MCF 10A (cell line): ENCODE data around the gene SMPDL3B. TPM values are rescaled to one million over a fixed set of nuclear protein-coding genes. Genes with fewer than 3 reads are reported as not detected.
A peak's percentile ranks its signal among the peaks of the same experiment; 100 is the strongest.

ENCODE experiments used
- BruUV-seq: library from RNA; stranded (reverse); fragments of 400-500 nt; replicated peaks from 2 replicates; lab custom pipeline; 2021; lab: Mats Ljungman, UMichigan
- CTCF ChIA-PET: fragments of 300-600 bp; sonication (Branson Sonifier 250); formaldehyde crosslinking; extraction: SDS; loops from one replicate; lab custom pipeline; 2021; ENCODE audit warnings: antibody characterized with exemption, inconsistent platforms; lab: Yijun Ruan, JAX
- POLR2A ChIA-PET: fragments of 300-600, 350-650 bp; sonication (Branson Sonifier 250); formaldehyde crosslinking; extraction: SDS; loops from one replicate; lab custom pipeline; 2020; ENCODE audit warnings: antibody characterized with exemption, inconsistent platforms; lab: Yijun Ruan, JAX
- DNase-seq: peaks from one replicate; pipeline ENCODE4 v3.0.0-alpha.2; 2018; ENCODE audit not compliant: unreplicated experiment
- H3K27ac Mint-ChIP-seq: one replicate; pipeline ENCODE4 v1.8.0; 2022; ENCODE audit warnings: mild to moderate bottlenecking, low read depth, mixed read lengths; ENCODE audit not compliant: unreplicated experiment
- H3K27me3 Mint-ChIP-seq: one replicate; pipeline ENCODE4 v1.8.0; 2022; ENCODE audit warnings: mixed read lengths; ENCODE audit not compliant: insufficient read depth, unreplicated experiment
- H3K36me3 Mint-ChIP-seq: one replicate; pipeline ENCODE4 v1.8.0; 2022; ENCODE audit warnings: mild to moderate bottlenecking, moderate library complexity, mixed read lengths; ENCODE audit not compliant: insufficient read depth, unreplicated experiment
- H3K4me1 Mint-ChIP-seq: one replicate; pipeline ENCODE4 v1.8.0; 2022; ENCODE audit warnings: mixed read lengths; ENCODE audit not compliant: insufficient read depth, unreplicated experiment
- H3K4me3 Mint-ChIP-seq: one replicate; pipeline ENCODE4 v1.8.0; 2022; ENCODE audit warnings: mild to moderate bottlenecking, moderate library complexity, mixed read lengths; ENCODE audit not compliant: unreplicated experiment
- H3K9me3 Mint-ChIP-seq: one replicate; pipeline ENCODE4 v1.8.0; 2022; ENCODE audit warnings: mixed read lengths; ENCODE audit not compliant: unreplicated experiment
- CTCF ChIP-seq: fragments of 200-600 bp; IDR thresholded peaks from one replicate; pipeline ENCODE4 v1.8.0; 2022; ENCODE audit warnings: antibody characterized with exemption, mild to moderate bottlenecking; ENCODE audit not compliant: unreplicated experiment
- intact Hi-C: fragments of 100-400 bp; cut with micrococcal nuclease; formaldehyde crosslinking; loops from 2 replicates; pipeline ENCODE4 v1.14.1; 2022
- total RNA-seq: library from RNA; stranded (reverse); gene quantifications from 2 replicates; pipeline ENCODE4 v1.2.3, GENCODE V29; 2022

The SMPDL3B gene
- total RNA-seq, 1 experiment from 2014 or later, result 4.0 TPM

GRCh38 chr1:27966402-27967105 lies 31.8 kb downstream of the SMPDL3B start:
- peak; percentile 46 for DNase-seq
- peaks cover 27% of the 10 kb centered on the region for H3K4me1 Mint-ChIP-seq
- no peaks in the 10 kb centered on the region for H3K9me3 Mint-ChIP-seq
- H3K27me3 Mint-ChIP-seq, result no peaks in the 10 kb centered on the region
- intact Hi-C loops, result no loop called here
- ChIA-PET POLR2A (interaction anchor here (0.6 kb wide), 1 partner anchor 152 kb away, joined by 3 read pairs; no protein-coding TSS in a partner anchor), CTCF (interaction anchor here (1.1 kb wide), 1 partner anchor 14 kb away, joined by 3 read pairs; no protein-coding TSS in a partner anchor)
- H3K27ac Mint-ChIP-seq, result no peak overlapping the region
- BruUV-seq, result no TSS peak
- H3K36me3 Mint-ChIP-seq, result peaks cover 44% of the 10 kb centered on the region
- no peak overlapping the region for H3K4me3 Mint-ChIP-seq
- TF ChIP-seq CTCF, result no peak

- H3K27ac Mint-ChIP-seq, result peak overlapping the region; percentile 43
- no peak for DNase-seq
- H3K4me3 Mint-ChIP-seq, result no peak overlapping the region
- intact Hi-C loops, result no loop called here
- H3K36me3 Mint-ChIP-seq, result peaks cover 44% of the 10 kb centered on the region
- no peaks in the 10 kb centered on the region for H3K27me3 Mint-ChIP-seq
- no peaks in the 10 kb centered on the region for H3K9me3 Mint-ChIP-seq
- BruUV-seq, result no TSS peak
- H3K4me1 Mint-ChIP-seq, result peaks cover 28% of the 10 kb centered on the region
- ChIA-PET CTCF (interaction anchor here (1.1 kb wide), 1 partner anchor 13 kb away, joined by 3 read pairs; no protein-coding TSS in a partner anchor), POLR2A (interaction anchor here (0.7 to 1.1 kb wide), 3 partner anchors 10 to 90 kb away, joined by 3 to 4 read pairs (median 3); no protein-coding TSS in a partner anchor)
- no peak for TF ChIP-seq CTCF
Measured at GRCh38 chr1:27967106-27967883, 32.5 kb downstream of the SMPDL3B start.

- H3K27me3 Mint-ChIP-seq, result no peaks in the 10 kb centered on the region
- no peak for TF ChIP-seq CTCF
- peaks cover 31% of the 10 kb centered on the region for H3K4me1 Mint-ChIP-seq
Measured at GRCh38 chr1:27967884-27968466, 33.2 kb downstream of the SMPDL3B start.

More at GRCh38 chr1:27967884-27968466, 33.2 kb downstream of the SMPDL3B start:
- BruUV-seq, result no TSS peak
- CTCF ChIA-PET, result interaction anchor here (0.7 kb wide), 1 partner anchor 21 kb away, joined by 5 read pairs; no protein-coding TSS in a partner anchor
- H3K36me3 Mint-ChIP-seq, result peaks cover 44% of the 10 kb centered on the region
- no peak for DNase-seq
- intact Hi-C loops, result no loop called here
- no peak overlapping the region for H3K4me3 Mint-ChIP-seq
- H3K9me3 Mint-ChIP-seq, result no peaks in the 10 kb centered on the region
- POLR2A ChIA-PET, result interaction anchor here (0.6 to 1.4 kb wide), 6 partner anchors 8 to 110 kb away, joined by 3 to 7 read pairs (median 3); partner anchors contain the start of gene XKR8
- H3K27ac Mint-ChIP-seq, result peak overlapping the region; percentile 43
